ENCODE results near the gene PLA2G2E.
A peak's percentile ranks its signal among the peaks of the same experiment; 100 is the strongest.
"Not testable (repeated sequence)": the region's sequence is repeated elsewhere in the genome, so short reads cannot be mapped to it uniquely, and the experiment has no call there.

PLA2G2E gene

GRCh38 chr1:19936061-19936750, 12.8 kb upstream of the PLA2G2E start:
- no peak for DNase-seq
- in situ Hi-C loops (cut with HindIII; ENCODE audit: low pct_ligation_motif_present, low pct_unique_long_range_greater_than_20kb, low sequenced_read_pairs), result no loop called here

DNA sequence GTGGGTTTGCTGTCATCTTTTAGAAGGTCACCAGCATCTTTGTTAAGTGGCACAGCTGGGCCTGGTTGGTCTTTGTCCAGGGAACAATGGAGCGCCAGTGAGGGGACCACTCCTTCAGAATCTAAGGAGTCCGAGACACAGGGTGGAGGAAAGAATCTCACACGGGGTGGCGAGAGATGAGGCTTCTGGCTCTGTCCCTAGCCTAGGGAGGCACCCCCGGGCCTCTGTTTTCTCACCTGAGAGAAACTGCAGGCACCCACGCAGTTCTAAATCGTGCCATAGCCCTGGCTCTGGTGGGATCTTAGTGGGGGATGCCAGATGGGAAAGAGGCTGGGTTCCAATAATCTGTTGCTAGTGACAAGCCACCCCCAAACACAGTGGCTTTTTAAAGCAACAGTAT, 10.9 kb upstream of the PLA2G2E start:
- DNase-seq, result no peak
- in situ Hi-C loops (cut with HindIII; ENCODE audit: low pct_ligation_motif_present, low pct_unique_long_range_greater_than_20kb, low sequenced_read_pairs), result no loop called here

DNA sequence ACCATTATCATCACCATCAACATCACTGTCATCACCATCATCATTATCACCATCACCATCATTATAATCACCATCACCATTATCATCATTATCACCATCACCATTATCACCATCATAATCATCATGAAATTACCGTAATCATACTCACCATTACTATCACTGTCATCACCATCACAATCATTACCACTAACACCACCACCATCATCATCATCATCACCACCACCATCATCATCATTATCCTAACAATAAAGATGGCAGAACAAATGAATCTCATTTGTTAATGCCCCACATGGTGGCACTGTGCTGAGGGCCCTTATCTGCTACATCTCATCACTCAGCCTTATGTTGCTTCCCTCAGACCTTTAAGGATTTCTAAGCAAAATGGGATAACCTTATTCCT, 9.4 kb upstream of the PLA2G2E start:
- no peak for DNase-seq
- in situ Hi-C loops (cut with HindIII; ENCODE audit: low pct_ligation_motif_present, low pct_unique_long_range_greater_than_20kb, low sequenced_read_pairs), result no loop called here

DNA sequence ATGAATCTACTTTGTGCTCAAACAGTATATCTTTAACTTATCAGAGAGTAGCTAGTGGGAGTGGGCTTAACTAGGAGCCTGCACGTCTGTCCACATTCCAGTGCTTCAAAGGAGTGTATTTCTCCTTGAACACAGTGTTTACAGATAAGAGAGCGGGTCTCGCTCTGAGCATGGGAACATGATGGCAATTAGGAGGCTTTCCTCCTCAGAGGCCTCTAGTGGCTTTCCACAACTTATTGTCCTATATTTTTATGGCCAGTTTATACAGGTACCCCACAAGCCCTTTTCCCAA, 3.7 kb upstream of the PLA2G2E start:
- in situ Hi-C loops (cut with HindIII; ENCODE audit: low pct_ligation_motif_present, low pct_unique_long_range_greater_than_20kb, low sequenced_read_pairs); DNase-seq: not testable (repeated sequence)

GRCh38 chr1:19926296-19927129, 3.1 kb upstream of the PLA2G2E start:
- no peak for DNase-seq
- in situ Hi-C loops (cut with HindIII; ENCODE audit: low pct_ligation_motif_present, low pct_unique_long_range_greater_than_20kb, low sequenced_read_pairs), result no loop called here

- in situ Hi-C loops (cut with HindIII; ENCODE audit: low pct_ligation_motif_present, low pct_unique_long_range_greater_than_20kb, low sequenced_read_pairs), result no loop called here
- no peak for DNase-seq
These were observed 2.1 kb upstream of the PLA2G2E start for GRCh38 chr1:19925342-19926070.

DNA sequence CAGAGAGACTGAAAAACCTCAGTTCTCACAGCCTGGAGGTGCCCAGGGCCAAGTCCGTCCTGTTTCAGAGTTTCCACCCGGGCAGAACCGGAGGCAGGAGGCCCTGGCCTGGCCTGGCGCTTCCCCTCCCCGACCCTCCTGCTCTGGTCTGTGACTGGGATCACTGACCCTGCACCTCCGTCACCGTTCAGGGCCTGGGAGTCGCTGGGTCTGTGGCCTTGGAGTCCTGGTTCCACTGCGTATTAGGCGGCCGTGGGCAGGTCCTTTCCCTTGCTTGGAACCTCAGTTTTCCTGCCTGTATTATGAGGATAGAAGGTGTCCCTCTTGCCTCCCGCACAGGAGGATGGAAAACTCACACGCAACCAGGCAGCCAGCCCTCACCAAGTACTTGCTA, 533 bp upstream of the PLA2G2E start:
- no peak for DNase-seq
- in situ Hi-C loops (cut with HindIII; ENCODE audit: low pct_ligation_motif_present, low pct_unique_long_range_greater_than_20kb, low sequenced_read_pairs), result no loop called here

GRCh38 chr1:19922015-19922688, 1.3 kb downstream of the PLA2G2E start:
- in situ Hi-C loops (cut with HindIII; ENCODE audit: low pct_ligation_motif_present, low pct_unique_long_range_greater_than_20kb, low sequenced_read_pairs), result no loop called here
- no peak for DNase-seq

DNA sequence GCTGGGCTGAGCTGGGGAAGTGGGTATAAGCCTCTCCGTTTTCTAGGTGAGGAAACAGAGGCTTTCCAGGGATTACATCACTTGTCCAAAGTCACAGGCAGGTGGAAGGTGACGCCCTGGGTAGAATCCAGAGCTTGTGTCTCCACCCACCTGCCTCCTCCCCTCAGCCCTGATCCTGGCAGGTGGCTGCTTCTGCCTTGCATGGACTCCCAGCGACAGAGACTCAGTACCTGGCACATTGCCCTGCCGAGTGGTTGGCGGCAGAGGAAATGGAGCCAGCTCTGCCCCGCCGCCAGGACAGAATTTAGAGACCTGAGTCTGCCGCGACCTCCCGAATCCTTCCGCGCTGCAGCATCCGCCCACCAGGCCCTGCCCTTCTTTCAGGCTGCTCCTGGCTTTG, 2.1 kb downstream of the PLA2G2E start:
- in situ Hi-C loops (cut with HindIII; ENCODE audit: low pct_ligation_motif_present, low pct_unique_long_range_greater_than_20kb, low sequenced_read_pairs), result no loop called here

DNA sequence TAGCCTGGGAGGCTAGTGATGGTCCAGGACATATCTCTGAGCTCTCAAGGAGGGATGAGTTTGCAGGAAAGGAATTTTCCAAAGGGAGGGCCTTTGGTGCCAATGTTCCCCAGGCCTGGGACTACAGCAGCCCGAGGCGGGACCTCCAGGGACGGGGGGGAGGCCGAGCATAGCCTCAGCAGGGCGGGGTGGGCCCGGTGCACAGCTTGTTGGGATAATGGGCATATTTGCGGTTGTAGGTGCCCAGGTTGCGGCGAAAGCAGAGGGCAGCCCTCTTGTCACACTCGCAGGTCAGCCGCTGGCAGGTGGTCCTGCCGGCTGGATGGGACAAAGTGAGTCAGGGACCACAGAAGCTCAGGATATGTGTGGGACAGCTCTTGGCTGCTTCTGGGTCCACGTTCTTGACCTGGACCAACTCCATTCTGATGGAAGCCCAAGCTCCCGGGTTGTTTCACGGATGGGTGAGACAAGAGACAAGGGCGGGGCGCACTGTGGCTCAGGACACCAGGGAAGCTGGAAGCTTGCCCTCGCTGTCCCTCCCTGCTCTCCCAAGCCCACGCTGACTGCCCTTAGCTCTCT, 3.2 kb downstream of the PLA2G2E start:
- DNase-seq, result no peak
- in situ Hi-C loops (cut with HindIII; ENCODE audit: low pct_ligation_motif_present, low pct_unique_long_range_greater_than_20kb, low sequenced_read_pairs), result no loop called here

More for the DNA sequence above, 2.1 kb downstream of the PLA2G2E start:
- DNase-seq, result no peak

GRCh38 chr1:19918057-19918456, 5.4 kb downstream of the PLA2G2E start:
- in situ Hi-C loops (cut with HindIII; ENCODE audit: low pct_ligation_motif_present, low pct_unique_long_range_greater_than_20kb, low sequenced_read_pairs), result no loop called here
- DNase-seq, result peak; percentile 65

- DNase-seq, result no peak
- in situ Hi-C loops (cut with HindIII; ENCODE audit: low pct_ligation_motif_present, low pct_unique_long_range_greater_than_20kb, low sequenced_read_pairs), result no loop called here
These were observed 12.8 kb downstream of the PLA2G2E start for GRCh38 chr1:19910650-19911049.

DNA sequence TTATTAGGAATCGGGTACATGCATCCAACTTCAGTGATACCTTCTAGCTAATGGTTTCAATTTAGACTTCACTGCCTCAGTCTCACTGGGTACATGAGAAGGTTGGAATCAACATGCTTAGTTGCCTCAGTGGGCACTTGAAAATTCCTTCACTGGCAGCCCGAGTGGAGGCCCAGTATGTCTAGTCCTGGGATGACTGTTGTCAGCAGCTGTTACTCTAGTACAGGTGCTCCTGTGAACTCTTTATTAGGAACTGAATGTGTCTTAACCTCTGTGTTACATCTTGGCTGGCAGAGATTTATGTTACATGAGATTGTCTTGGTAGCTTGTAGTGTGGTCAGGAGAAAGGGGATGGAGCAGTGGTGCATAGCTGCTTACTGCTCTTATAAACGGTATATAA, 13.4 kb downstream of the PLA2G2E start:
- in situ Hi-C loops (cut with HindIII; ENCODE audit: low pct_ligation_motif_present, low pct_unique_long_range_greater_than_20kb, low sequenced_read_pairs), result no loop called here
- no peak for DNase-seq

DNA sequence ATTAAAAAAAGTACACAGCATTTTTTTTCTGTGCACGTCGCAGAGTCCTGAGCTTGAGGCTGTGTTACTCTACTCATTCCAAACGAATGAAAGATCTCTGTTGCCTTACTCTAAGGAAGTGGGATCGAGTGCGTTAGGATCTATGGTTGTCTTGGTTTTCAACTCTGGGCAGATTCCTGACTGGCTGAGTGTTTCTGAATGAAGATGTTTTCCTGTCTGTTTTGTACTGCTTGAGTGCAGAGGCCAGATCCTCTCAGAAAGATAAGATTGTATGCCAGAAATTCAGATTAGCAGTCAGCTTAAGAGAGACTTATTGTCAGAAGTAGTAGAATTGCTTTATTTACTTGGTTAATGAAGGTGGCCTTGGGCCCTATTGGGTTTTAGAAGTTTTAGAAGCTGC, 14.0 kb downstream of the PLA2G2E start:
- in situ Hi-C loops (cut with HindIII; ENCODE audit: low pct_ligation_motif_present, low pct_unique_long_range_greater_than_20kb, low sequenced_read_pairs), result no loop called here

GRCh38 chr1:19907456-19907855, 16.0 kb downstream of the PLA2G2E start:
- in situ Hi-C loops (cut with HindIII; ENCODE audit: low pct_ligation_motif_present, low pct_unique_long_range_greater_than_20kb, low sequenced_read_pairs), result no loop called here
- no peak for DNase-seq

More for the DNA sequence above, 14.0 kb downstream of the PLA2G2E start:
- DNase-seq, result no peak

- in situ Hi-C loops (cut with HindIII; ENCODE audit: low pct_ligation_motif_present, low pct_unique_long_range_greater_than_20kb, low sequenced_read_pairs), result no loop called here
- no peak for DNase-seq
These were observed 19.8 kb downstream of the PLA2G2E start for GRCh38 chr1:19903621-19904020.

GRCh38 chr1:19901653-19902052, 21.8 kb downstream of the PLA2G2E start:
- DNase-seq, result no peak
- in situ Hi-C loops (cut with HindIII; ENCODE audit: low pct_ligation_motif_present, low pct_unique_long_range_greater_than_20kb, low sequenced_read_pairs), result no loop called here

GRCh38 chr1:19894218-19894617, 29.2 kb downstream of the PLA2G2E start:
- in situ Hi-C loops (cut with HindIII; ENCODE audit: low pct_ligation_motif_present, low pct_unique_long_range_greater_than_20kb, low sequenced_read_pairs), result no loop called here
- no peak for DNase-seq

DNA sequence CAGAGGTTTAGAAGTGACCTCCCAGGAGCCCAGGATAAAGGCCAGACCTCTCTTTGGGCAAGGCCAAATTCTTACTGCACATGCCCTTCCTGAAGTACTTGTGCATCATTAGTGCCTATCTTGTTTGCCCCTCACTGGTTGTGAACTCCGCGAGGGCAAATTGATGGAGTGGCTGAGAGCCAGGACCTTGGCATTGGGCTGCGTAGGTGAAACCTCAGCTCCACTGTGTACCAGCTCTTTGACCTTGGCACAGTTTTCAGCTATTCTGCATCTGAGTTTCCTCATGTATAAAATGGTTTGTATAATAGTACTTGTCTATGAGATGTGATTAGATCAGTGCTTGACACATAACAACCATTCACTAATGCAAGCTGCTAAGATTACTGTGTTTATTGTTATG, 29.7 kb downstream of the PLA2G2E start:
- in situ Hi-C loops (cut with HindIII; ENCODE audit: low pct_ligation_motif_present, low pct_unique_long_range_greater_than_20kb, low sequenced_read_pairs), result no loop called here
- DNase-seq, result no peak

Measured in ACHN (cell line).